ENCODE data around the gene BCL2.
"Not testable (repeated sequence)": the region's sequence is repeated elsewhere in the genome, so short reads cannot be mapped to it uniquely, and the experiment has no call there.

BCL2 gene

DNA sequence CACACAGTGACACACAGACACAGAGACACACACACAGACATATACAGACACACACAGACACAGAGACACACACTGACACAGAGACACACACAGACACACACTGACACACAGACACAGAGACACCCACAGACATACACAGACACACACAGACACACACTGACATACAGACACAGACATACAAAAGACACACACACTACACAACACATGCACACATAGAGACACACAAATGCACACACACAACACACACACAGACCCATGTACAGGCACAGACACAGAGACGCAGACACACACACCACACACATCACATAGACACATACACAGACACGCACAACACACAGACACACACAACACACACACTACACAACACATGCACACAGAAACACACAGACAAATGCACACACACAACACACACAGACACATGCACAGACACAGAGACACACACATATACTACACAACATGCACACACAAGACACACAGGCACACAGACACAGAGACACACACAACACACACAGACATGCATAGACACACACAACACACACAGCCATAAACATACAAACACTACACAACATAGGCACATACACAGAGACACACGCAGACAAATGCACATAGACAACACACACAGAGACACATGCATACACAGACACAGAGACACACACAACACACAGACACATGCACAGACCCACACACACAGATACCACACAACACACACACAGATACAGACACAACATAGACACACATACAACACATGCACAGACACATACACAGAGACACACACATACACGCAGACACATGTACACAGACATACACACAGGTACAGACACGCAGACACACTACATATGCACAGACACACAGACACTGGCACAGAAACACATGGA is 120.5 kb downstream of the BCL2 start:
- no peak for DNase-seq (ENCODE audit: low read depth)

DNA sequence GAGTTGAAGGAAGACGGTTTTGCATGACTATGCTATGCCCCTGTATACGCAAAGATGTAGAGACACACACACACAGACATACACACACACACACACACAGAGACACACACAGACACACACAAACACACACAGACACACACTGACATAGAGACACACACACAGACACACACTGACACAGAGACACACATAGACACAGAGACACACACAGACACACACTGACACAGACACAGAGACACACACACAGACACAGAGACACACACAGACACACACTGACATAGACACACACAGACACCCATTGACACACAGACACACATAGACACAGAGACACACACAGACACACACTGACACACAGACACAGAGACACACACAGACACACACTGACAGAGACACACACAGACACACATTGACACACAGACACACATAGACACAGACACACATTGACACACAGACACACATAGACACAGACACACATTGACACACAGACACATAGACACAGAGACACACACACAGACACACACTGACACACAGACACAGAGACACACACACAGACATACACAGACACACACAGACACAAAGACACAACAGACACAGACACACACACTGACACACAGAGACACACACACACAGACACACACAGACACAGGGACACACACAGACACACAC is 121.3 kb downstream of the BCL2 start:
- no peak for DNase-seq (ENCODE audit: low read depth)

DNA sequence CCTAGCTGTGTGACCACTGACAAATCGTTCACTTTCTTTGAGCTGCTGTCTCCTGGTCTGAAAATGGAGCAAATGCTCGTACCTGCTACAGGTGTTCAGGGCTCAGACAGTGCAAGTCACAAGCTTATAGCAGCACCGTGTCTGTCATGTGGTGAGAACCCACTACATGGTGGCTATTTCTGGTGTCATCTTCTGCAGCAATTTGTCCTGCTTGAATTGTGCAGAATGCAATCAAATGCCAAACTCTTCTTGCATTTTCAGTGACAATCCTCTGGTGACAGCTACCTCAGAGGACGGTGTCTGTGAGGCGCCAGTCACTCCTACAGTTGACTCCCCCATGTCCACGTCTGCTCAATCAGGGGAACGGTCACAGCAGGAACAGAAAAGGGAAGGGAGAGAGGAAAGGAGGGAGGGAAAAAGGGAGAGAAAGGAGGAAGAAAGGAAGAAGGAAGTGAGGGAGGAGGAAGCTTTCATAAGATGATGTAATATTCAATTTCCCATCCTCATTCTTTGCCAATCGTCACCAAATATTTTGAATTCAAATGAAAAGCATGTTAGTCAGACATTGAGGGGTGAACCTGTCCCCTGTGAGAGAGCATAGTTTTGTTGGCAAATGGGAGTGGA is 122.2 kb downstream of the BCL2 start:
- DNase-seq (ENCODE audit: low read depth), result no peak

DNA sequence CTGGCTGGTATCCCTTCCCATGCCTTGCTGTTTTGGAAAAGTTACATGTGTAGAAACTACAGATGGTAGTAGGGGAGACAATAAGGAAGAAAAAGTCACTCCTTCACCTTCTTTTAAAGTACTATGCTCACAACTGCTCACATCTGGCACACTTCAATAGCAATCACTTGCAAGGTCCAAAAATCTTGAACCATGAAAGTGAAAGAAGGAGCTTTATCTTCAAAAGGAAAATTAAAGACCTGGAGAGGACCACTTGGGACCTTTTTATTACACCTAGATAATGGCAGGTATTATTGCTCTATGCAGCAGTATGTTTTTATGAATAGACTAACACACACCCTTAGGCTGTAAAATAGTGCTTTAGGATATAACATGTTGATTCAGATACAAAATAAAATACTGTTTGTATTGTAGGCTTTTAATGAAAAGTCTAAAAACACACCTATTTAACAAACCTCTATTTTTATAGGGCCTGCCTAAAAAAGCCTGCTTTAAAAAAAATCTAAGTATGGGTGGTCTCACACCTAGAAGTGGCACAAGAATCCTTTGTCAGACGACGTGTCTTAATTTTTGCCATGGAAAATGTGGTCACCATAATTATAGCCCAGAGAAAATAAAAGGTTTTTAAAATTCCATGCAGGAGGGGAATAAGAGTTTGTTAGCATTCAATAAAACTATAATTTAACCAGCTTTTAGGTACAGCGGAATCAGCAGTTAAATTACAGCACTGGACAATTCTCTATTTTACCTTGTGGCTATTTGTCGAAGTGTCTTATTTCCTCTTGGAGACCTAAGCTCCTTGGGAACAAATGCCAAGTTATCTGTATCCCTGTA is 124.0 kb downstream of the BCL2 start:
- DNase-seq (ENCODE audit: low read depth), result no peak

DNA sequence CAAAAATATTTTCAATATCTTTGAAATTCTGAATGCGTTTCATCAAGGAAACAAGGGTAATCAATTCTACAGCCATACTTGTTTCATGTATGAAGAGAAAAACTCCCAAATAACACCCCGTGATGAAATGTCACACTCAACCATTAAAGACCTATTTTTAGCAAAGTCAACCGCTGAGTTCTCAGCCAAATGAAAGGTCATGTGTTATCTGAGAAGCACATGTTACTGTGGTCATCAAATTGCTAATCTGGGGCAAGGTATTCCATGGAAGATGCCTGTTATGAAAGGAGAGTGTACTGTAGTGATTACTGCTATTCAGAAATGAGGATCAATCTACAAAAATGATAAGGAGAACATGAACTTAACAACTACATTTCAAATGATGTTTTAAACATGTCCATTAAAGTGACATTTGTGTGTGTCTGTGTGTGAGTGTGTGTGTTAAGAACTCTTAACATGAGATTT is 126.7 kb downstream of the BCL2 start:
- DNase-seq (ENCODE audit: low read depth), result no peak

DNA sequence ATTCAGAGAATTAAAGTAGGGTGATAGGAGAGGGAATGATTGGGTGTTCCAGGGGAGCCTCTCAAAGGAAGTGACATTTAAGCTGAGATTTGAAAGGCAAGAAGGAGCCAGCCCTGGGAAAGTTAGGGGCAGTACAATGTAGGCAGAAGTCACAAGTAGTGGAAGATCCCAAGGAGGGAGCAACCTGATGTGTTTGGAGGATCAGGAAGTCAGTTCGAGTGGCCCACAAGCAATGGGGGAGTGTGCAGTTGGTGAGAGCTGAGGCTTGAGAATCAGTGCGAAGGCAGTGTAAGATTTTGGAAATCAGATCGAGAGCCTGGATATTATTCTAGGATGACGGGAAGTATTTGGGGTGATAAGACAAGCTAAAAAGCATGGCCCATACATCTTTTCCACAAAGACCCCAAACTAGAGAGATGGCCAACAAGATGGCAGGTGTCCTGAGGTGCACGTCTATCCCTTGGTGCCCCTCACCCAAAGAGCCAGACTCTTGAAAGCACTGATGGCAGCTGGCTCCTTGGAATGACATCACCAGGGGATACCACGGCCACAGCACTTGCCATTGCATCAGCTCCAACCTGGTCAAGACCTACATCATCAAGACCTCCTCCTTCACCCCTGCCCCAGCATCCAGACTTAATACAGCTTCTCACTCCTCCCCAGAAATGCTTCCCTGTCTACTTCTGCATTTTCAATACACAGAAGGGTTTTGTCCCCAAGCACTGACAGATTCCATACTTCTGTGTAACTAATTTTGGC is 127.3 kb downstream of the BCL2 start:
- no peak for DNase-seq (ENCODE audit: low read depth)

DNA sequence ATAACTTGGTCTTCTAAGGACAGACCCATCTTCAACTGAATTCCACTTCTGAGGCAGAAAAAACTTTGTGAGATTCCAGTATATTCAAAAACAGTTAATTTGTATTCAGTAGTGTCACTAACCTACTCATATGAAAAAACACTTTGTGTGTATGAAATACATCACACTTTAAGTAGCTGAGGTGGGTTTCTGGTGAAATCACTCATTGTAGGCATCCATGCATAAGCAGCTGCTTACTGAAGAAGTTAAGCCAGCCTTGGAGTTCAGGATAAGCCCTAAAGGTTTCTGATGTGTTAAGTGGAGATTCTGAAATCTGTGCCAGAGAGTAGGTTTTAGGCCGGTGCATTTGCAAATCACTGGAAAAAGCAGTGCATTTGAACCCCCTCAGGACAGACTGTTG is 128.2 kb downstream of the BCL2 start:
- DNase-seq (ENCODE audit: low read depth), result no peak

DNA sequence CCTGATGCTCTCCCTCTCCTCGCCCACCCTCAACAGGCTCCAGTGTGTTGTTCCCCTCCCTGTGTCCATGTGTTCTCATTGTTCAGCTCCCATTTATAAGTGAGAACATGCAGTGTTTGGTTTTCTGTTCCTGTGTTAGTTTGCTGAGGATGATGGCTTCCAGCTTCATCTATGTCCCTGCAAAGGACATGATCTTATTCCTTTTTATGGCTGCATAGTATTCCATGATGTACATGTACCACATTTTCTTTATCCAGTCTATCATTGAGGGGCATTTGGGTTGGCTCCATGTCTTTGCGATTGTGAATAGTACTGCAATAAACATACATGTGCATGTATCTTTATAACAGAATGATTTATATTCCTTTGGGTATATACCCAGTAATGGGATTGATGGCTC is 128.7 kb downstream of the BCL2 start:
- DNase-seq (ENCODE audit: low read depth), result not testable (repeated sequence)

DNA sequence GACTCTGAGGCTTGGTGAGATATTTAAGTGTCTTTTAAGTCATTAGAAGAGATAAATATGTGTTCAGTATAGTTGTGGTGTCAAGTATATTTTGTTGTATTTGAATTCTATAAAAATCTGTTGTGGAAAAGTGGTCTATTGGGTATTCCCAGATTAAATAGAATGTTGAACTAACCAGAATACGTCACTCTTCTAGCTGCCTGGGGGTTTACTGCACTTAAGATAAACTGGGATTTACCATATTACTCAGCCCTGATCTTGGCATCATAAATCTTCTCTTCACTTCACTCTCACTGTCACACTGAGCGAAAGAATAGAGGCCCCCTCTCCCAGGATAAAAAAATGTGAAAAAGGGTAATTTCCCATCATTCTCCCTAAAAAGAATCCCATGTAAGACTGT is 129.8 kb downstream of the BCL2 start:
- no peak for DNase-seq (ENCODE audit: low read depth)

DNA sequence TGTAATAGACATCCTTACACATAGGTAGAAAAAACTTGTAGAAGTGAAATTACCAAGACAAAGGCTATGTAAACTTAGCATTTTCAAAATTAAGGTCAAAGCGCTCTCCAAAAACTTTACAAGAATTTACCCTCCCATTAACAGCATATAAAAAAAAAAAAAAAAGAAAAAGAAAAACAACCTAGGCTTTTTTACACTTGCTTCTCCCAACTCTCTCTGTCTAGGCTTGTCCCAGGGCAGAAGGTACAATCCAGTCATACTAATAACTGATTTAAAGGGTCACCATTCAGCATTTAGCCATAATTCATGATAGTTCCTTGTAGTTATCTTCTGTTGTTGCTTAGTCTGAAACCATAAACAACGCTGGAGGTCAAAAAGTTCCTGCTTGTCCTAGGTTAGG is 130.5 kb downstream of the BCL2 start:
- DNase-seq (ENCODE audit: low read depth), result no peak

DNA sequence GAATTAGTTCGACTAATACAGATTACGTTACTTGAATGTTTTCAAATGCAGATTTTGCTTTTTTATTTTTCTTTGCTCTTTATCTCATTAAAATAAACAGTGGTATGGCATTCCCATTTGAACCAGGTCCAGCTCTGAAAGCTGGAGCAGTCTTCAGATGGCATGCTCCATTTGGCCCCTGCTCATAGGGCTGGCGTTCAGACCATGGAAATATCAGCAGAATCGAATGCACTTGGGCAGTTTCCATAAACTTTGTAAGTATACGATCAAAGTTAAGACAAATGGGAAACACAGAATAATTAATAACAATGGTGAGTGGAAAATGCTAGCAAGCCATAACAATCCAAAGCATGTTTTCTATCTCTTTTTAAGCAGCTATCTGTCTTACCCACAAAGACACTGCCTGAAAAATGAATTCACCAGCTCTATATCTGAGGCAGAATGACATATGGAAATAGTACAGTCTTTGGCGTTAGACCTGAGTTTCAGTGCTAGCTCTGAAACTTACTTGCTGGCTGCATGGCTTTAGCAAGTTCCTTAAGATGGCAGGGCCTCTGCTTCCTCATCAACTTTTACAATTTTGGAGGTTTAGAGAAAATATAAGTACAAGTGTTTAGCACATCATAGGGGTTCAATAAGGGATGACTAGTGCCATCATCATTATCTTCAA is 131.6 kb downstream of the BCL2 start:
- DNase-seq (ENCODE audit: low read depth), result no peak

DNA sequence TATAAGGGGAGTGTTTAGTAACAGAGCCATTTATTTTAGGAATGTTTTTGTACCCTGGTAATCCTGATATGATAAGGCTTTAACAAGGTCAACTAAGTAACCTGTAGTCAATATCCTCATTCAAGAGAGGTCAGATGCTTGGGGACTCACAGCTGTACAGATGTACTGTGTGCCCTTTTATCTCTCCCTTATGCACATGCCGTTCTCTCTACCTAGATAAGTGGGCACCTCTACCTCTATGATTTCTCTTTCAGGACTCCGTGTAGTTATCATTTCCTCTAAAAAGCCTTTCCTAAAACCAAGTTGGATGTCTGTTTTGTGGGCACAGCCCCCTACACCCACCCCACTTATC is 132.4 kb downstream of the BCL2 start:
- no peak for DNase-seq (ENCODE audit: low read depth)

DNA sequence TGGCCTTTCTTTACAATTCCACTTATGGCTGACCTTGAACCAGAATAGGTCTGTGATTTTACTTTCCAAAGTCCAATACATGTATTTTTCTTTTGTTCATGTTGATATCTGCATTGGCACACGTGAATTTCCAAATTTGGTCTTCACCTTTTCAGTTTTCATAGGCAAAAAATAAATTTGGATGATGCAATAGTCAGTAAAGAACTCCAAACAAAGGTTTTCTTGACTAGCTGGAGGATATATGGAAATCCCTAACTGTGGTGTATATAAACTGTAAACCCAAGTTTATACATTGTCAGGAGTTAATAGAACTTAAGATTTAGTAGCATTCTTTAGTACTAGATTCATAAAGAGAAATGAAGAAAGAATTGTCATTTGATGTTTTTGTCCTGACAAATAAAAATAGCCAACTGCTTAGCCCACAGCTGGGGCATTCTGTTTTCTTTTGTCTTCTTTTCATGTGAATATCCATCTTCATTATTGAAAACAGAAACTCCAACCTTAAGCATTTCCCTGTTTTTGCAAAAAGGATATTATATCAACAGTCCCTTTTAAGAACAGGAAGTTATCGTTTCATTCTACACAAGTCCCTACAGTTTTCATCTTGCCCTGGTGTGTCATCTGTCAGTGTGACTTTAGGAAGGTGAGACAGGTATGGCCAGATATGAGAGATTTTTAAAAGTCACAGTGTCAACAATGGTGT is 132.9 kb downstream of the BCL2 start:
- DNase-seq (ENCODE audit: low read depth), result no peak

DNA sequence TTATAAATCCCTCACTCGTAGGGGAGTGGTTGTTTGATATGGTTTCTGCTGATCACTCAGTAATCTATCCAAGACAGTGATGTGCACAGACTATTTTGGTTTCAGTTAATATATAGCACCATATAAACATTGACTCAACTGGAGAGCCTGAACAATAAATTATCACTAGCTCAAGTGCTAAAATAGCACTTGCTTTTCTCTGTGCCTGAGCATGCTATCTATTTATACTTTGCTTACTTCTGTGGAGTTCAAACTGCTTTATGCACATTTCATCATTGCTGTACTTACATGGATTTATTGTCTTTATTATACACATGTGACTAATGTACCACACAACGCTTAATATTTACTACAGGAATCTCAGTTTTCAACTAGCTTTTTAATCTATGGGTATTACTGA is 133.6 kb downstream of the BCL2 start:
- DNase-seq (ENCODE audit: low read depth), result no peak

DNA sequence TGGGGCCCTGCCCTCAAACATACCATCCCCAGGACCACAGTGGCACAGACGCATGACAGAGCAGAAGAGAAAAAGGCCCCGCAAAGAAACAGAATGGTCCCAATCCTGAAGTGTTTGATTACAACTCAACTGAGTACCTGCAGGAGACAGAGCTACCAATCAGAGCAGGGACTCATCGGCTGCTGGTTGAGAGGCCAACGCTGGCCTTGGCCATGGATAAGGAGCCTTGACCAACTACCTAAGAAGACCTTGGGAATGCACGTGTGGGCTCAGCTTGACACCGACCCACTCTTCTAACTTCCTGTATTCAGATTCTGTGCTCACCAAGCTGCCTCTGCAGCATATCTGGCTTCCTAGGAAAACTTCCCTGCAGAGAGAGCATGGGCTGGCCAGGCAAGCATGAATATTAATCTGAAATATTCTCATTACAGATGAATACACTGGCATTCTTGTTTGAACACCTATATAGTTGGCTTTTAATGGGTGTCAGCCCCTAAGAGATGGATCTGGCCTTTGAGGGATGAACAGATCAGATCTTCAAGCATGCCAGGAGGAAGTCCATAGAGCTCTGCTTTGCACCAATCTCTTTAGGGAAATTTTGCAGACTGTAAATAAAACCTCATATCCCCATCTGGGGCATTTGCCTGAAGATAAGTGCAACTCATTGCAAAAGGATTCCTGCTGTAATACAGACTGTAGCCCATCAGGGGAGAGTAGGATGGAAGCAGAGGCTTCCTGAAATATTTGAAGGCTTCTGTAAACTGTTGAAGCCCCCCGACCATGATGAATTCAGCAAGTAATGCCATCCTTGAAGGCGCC is 135.4 kb downstream of the BCL2 start:
- DNase-seq (ENCODE audit: low read depth), result no peak

DNA sequence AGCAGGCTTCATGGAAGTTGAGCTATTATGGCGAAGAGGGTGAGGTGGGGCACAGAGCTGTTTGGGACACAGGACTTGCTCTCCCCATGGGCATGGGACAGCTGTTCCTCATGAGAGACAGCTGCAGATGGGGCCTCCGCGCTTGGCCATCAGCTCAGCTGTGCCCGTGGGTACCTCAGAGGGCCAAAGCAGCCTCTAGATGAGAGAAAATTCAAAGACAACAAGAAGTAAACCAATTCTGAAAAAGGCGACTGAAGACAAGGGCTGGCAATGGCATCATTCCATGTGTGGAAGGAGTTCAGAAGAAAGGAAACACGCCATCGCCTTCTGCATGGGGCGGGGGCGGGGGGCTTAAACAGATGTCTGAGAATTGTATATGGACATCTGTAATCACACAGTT is 136.2 kb downstream of the BCL2 start:
- no peak for DNase-seq (ENCODE audit: low read depth)

DNA sequence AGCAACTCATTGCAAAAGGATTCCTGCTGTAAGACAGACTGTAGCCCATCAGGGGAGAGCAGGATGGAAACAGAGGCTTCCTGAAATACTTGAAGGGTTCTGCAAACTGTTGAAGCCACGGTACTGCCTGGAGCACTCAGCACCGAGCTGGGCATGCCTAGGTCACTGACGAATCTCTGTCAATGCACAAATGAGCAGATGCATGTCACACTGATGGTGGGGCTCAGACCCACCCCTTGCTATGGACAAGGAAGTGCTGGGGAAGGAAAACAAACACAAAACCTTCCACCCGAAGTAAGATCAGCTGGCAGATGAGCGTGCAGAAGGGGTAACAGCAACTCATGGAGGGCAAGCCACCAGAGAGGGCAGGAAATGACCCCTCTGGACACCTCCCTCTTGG is 136.7 kb downstream of the BCL2 start:
- no peak for DNase-seq (ENCODE audit: low read depth)

DNA sequence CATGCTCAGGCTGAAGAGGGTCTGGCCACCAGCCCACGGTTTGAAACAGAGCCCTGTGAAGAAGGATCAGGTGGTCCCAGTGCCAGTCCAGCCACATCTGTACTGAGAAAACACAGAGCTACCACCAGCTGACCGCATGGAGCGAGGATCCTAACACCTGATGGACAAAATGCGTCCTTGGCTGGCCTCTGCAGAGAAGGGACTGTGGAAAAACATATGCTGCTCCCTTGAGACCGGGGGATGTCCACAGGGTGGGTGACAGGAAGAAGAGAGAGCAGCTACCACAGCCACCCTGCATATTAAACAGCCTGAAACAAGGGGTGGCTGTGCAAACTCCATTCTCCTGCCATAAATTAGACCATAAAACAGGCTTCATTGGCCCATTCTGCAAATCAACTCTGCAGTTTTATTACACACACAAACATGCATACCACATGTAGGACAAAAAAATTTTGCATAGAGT is 137.2 kb downstream of the BCL2 start:
- no peak for DNase-seq (ENCODE audit: low read depth)

DNA sequence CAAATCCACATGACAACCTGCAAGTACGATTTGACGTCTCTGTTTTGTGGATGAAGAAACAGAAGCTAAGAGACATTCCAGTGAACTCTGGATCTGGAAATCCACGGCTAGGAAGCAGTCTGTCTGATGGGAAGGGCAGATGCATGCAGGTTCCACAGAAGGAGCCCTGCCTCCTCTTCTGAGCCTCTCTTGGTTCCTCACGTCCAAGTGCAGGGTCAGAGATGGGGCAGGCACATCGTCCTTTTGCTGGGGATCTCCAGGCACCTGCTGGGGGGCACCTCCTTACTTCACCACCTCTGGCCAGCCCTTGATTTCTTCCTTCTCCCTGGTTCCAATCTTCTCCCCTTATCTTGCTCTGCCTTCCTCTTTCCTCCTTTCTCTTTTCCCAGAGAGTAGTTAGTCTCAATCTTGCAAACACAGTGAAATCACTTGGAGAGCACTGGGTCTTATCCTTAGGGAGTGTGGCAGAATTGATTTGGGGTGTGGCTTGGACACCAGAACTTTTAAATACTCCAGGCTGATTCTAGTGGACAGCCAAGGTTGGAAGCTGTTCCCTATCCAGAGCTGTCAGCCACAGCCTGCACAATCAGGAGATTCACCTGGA is 137.8 kb downstream of the BCL2 start:
- no peak for DNase-seq (ENCODE audit: low read depth)
